Astrocyte (in vitro differentiated cells and primary cell): ENCODE measurements around the gene CD63. TPM values are rescaled to one million over a fixed set of nuclear protein-coding genes. Genes with fewer than 3 reads are reported as not detected.

Source experiments
- DNase-seq: peaks from one replicate; pipeline ENCODE4 v3.0.0-alpha.2; 2010; ENCODE audit warnings: low read depth
- FAIRE-seq: peaks from 2 replicates; lab custom pipeline; 2011; peaks lifted over from hg19 to GRCh38; lab: Jason Lieb, UNC
- H2AFZ ChIP-seq: 2 replicates; pipeline ENCODE4 v1.6.0; 2012; ENCODE audit warnings: low read depth, low read length, inconsistent platforms
- H3K27ac ChIP-seq: 2 replicates; pipeline ENCODE4 v1.5.1; 2011; ENCODE audit warnings: low read depth, low read length, inconsistent platforms
- H3K27me3 ChIP-seq: 2 replicates; pipeline ENCODE4 v1.6.0; 2011; ENCODE audit warnings: low read length, inconsistent platforms; ENCODE audit not compliant: insufficient read depth
- H3K36me3 ChIP-seq: 2 replicates; pipeline ENCODE4 v1.5.1; 2011; ENCODE audit warnings: low read length, inconsistent platforms; ENCODE audit not compliant: insufficient read depth
- H3K4me1 ChIP-seq: 2 replicates; pipeline ENCODE4 v1.5.1; 2011; ENCODE audit warnings: low read length, inconsistent platforms; ENCODE audit not compliant: insufficient read depth
- H3K4me2 ChIP-seq: 2 replicates; pipeline ENCODE4 v1.6.0; 2012; ENCODE audit warnings: low read length, inconsistent platforms
- H3K4me3 ChIP-seq: 2 replicates; pipeline ENCODE4 v1.5.1; 2011; ENCODE audit warnings: low read depth, mild to moderate bottlenecking, low read length, inconsistent platforms; ENCODE audit not compliant: insufficient read depth
- H3K79me2 ChIP-seq: 2 replicates; pipeline ENCODE4 v1.6.0; 2012; ENCODE audit warnings: mild to moderate bottlenecking, low read length, inconsistent platforms; ENCODE audit not compliant: insufficient read depth
- H3K9ac ChIP-seq: 2 replicates; pipeline ENCODE4 v1.6.0; 2012; ENCODE audit warnings: mild to moderate bottlenecking, low read length, inconsistent platforms
- H3K9me3 ChIP-seq: 2 replicates; pipeline ENCODE4 v1.5.1; 2012; ENCODE audit warnings: low read depth, mild to moderate bottlenecking, low read length, inconsistent platforms; ENCODE audit not compliant: insufficient read depth
- H4K20me1 ChIP-seq: 2 replicates; pipeline ENCODE4 v1.6.0; 2012; ENCODE audit warnings: low read length, inconsistent platforms; ENCODE audit not compliant: insufficient read depth
- H3K27ac Mint-ChIP-seq: one replicate; pipeline ENCODE4 v1.8.0; 2021; ENCODE audit warnings: mild to moderate bottlenecking, mixed read lengths; ENCODE audit not compliant: unreplicated experiment
- H3K27me3 Mint-ChIP-seq: one replicate; pipeline ENCODE4 v1.8.0; 2021; ENCODE audit warnings: low read depth, mixed read lengths; ENCODE audit not compliant: unreplicated experiment
- H3K36me3 Mint-ChIP-seq: one replicate; pipeline ENCODE4 v1.8.0; 2021; ENCODE audit warnings: low read depth, mixed read lengths; ENCODE audit not compliant: unreplicated experiment
- H3K4me1 Mint-ChIP-seq: one replicate; pipeline ENCODE4 v1.8.0; 2021; ENCODE audit warnings: low read depth, mixed read lengths; ENCODE audit not compliant: unreplicated experiment
- H3K4me3 Mint-ChIP-seq: one replicate; pipeline ENCODE4 v1.8.0; 2021; ENCODE audit warnings: mild to moderate bottlenecking, moderate library complexity, mixed read lengths; ENCODE audit not compliant: unreplicated experiment
- H3K9me3 Mint-ChIP-seq: one replicate; pipeline ENCODE4 v1.8.0; 2021; ENCODE audit warnings: mild to moderate bottlenecking, mixed read lengths; ENCODE audit not compliant: unreplicated experiment
- EZH2 ChIP-seq: IDR thresholded peaks from 2 replicates; pipeline ENCODE4 v1.6.1; 2012; ENCODE audit warnings: mild to moderate bottlenecking, low read length, inconsistent platforms; ENCODE audit not compliant: insufficient read depth
- total RNA-seq: library from RNA; stranded (reverse); gene quantifications from 2 replicates; pipeline ENCODE4 v1.2.1, GENCODE V29; 2021
- TF ChIP-seq, protein P1 (sequence below): IDR thresholded peaks from 2 replicates; pipeline ENCODE4 v1.5.1; 2011; ENCODE audit warnings: low read depth, mild to moderate bottlenecking, inconsistent platforms, low read length, moderate library complexity; ENCODE audit not compliant: insufficient read depth

Gene CD63
- total RNA-seq, 1 donor from 2014 or later: 1,014 TPM

DNA sequence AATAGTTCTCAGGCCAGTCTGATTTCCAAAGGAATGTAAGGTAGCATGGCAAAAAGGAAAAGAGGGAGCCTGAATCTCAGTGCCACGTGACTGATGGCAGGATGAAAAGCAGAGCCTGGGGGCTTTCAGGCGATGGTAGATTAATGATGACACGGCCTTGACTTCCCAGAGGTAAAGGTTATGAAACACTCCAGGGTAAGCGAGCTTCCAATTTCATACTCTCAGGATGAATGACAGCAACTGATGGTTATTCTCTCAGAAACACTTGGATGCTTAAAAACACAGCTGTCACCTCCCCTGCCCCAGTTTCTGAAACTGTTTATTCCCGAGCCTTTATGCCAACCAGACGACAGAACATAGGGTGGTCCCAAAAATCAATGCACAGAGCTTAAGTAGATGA, 42.9 kb upstream of the CD63 start:
- no peak for TF ChIP-seq EZH2
- TF ChIP-seq, protein P1, sequence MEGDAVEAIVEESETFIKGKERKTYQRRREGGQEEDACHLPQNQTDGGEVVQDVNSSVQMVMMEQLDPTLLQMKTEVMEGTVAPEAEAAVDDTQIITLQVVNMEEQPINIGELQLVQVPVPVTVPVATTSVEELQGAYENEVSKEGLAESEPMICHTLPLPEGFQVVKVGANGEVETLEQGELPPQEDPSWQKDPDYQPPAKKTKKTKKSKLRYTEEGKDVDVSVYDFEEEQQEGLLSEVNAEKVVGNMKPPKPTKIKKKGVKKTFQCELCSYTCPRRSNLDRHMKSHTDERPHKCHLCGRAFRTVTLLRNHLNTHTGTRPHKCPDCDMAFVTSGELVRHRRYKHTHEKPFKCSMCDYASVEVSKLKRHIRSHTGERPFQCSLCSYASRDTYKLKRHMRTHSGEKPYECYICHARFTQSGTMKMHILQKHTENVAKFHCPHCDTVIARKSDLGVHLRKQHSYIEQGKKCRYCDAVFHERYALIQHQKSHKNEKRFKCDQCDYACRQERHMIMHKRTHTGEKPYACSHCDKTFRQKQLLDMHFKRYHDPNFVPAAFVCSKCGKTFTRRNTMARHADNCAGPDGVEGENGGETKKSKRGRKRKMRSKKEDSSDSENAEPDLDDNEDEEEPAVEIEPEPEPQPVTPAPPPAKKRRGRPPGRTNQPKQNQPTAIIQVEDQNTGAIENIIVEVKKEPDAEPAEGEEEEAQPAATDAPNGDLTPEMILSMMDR: no peak
- Mint-ChIP-seq H3K9me3 (no peaks in the 10 kb centered on the region), H3K4me3 (no peak overlapping the region), H3K27me3 (no peaks in the 10 kb centered on the region), H3K4me1 (peaks cover 3% of the 10 kb centered on the region), H3K27ac (no peak overlapping the region), H3K36me3 (peaks cover 14% of the 10 kb centered on the region)
- DNase-seq: no peak
- Histone ChIP-seq H2AFZ (no peak overlapping the region), H3K4me3 (no peak overlapping the region), H3K9me3 (no peaks in the 10 kb centered on the region), H3K4me2 (no peak overlapping the region), H3K79me2 (peaks cover 18% of the 10 kb centered on the region), H3K27ac (no peak overlapping the region), H3K9ac (no peak overlapping the region), H3K4me1 (no peaks in the 10 kb centered on the region), H4K20me1 (peaks cover 32% of the 10 kb centered on the region), H3K36me3 (peaks cover 20% of the 10 kb centered on the region), H3K27me3 (no peaks in the 10 kb centered on the region)
- FAIRE-seq: no peak

GRCh38 chr12:55767156-55767555, 38.3 kb upstream of the CD63 start:
- H3K36me3 ChIP-seq: peaks cover 27% of the 10 kb centered on the region
- no peaks in the 10 kb centered on the region for H3K4me1 ChIP-seq
- H3K4me3 ChIP-seq: no peak overlapping the region
- Mint-ChIP-seq H3K9me3 (no peaks in the 10 kb centered on the region), H3K4me1 (no peaks in the 10 kb centered on the region), H3K4me3 (no peak overlapping the region), H3K27ac (no peak overlapping the region), H3K36me3 (peaks cover 24% of the 10 kb centered on the region), H3K27me3 (no peaks in the 10 kb centered on the region)
- FAIRE-seq (no peak), DNase-seq (no peak)
- no peaks in the 10 kb centered on the region for H3K9me3 ChIP-seq
- H3K9ac ChIP-seq: no peak overlapping the region
- no peak overlapping the region for H2AFZ ChIP-seq
- TF ChIP-seq, protein P1: no peak
- no peak for TF ChIP-seq EZH2
- H3K4me2 ChIP-seq: no peak overlapping the region
- no peak overlapping the region for H3K27ac ChIP-seq
- no peaks in the 10 kb centered on the region for H3K27me3 ChIP-seq
- peaks cover 28% of the 10 kb centered on the region for H4K20me1 ChIP-seq
- peaks cover 33% of the 10 kb centered on the region for H3K79me2 ChIP-seq

- Histone ChIP-seq H3K79me2 (peaks cover 25% of the 10 kb centered on the region), H3K27me3 (no peaks in the 10 kb centered on the region), H3K27ac (no peak overlapping the region), H3K4me2 (no peak overlapping the region), H3K9ac (no peak overlapping the region), H4K20me1 (peaks cover 23% of the 10 kb centered on the region), H3K9me3 (no peaks in the 10 kb centered on the region), H3K4me3 (no peak overlapping the region), H2AFZ (no peak overlapping the region), H3K4me1 (no peaks in the 10 kb centered on the region), H3K36me3 (peaks cover 21% of the 10 kb centered on the region)
- Mint-ChIP-seq H3K36me3 (peaks cover 22% of the 10 kb centered on the region), H3K4me1 (no peaks in the 10 kb centered on the region), H3K27me3 (no peaks in the 10 kb centered on the region), H3K27ac (peak overlapping the region; percentile 63), H3K9me3 (no peaks in the 10 kb centered on the region), H3K4me3 (no peak overlapping the region)
- DNase-seq (no peak), FAIRE-seq (no peak)
- TF ChIP-seq, protein P1: no peak
- no peak for TF ChIP-seq EZH2
These were observed 37.0 kb upstream of the CD63 start for GRCh38 chr12:55765736-55766290.
